SK-N-MC (cell line): ENCODE results near the gene DSCAML1.

Experiments
- EZH2 ChIP-seq: fragments of 200-600 bp; sonication (generic); IDR thresholded peaks from one replicate; pipeline ENCODE4 v1.6.1; 2017; ENCODE audit warnings: antibody characterized with exemption
- POLR2AphosphoS5 ChIP-seq: IDR thresholded peaks from 2 replicates; pipeline ENCODE4 v1.6.1; 2012; ENCODE audit warnings: mild to moderate bottlenecking, low read depth, low read length, borderline replicate concordance

- TF ChIP-seq POLR2AphosphoS5 (no peak), EZH2 (no peak)
Observed at GRCh38 chr11:117606211-117606610, 190.8 kb downstream of the DSCAML1 start.
